Activated naive CD4-positive, alpha-beta T cell treated with anti-CD3 and anti-CD28 coated beads, Interleukin-2, amount 50 U/mL, for 24 hours (primary cell): ENCODE measurements around the gene ADGRD1.

Experiments used
- H3K27ac Mint-ChIP-seq: one replicate; pipeline ENCODE4 v1.8.0; 2021; ENCODE audit warnings: mild to moderate bottlenecking, mixed read lengths
- H3K27me3 Mint-ChIP-seq: one replicate; pipeline ENCODE4 v1.8.0; 2021; ENCODE audit warnings: mixed read lengths
- H3K36me3 Mint-ChIP-seq: one replicate; pipeline ENCODE4 v1.8.0; 2021; ENCODE audit warnings: mixed read lengths
- H3K4me1 Mint-ChIP-seq: one replicate; pipeline ENCODE4 v1.8.0; 2021; ENCODE audit warnings: mixed read lengths
- H3K4me3 Mint-ChIP-seq: one replicate; pipeline ENCODE4 v1.8.0; 2021; ENCODE audit warnings: mild to moderate bottlenecking, mixed read lengths
- H3K9me3 Mint-ChIP-seq: one replicate; pipeline ENCODE4 v1.8.0; 2021; ENCODE audit warnings: mixed read lengths

Gene ADGRD1

GRCh38 chr12:131153956-131154355 lies 200.2 kb downstream of the ADGRD1 start:
- Mint-ChIP-seq H3K4me1 (no peaks in the 10 kb centered on the region), H3K9me3 (no peaks in the 10 kb centered on the region), H3K36me3 (peaks cover 2% of the 10 kb centered on the region), H3K4me3 (no peak overlapping the region), H3K27me3 (peaks cover 12% of the 10 kb centered on the region), H3K27ac (no peak overlapping the region)

DNA sequence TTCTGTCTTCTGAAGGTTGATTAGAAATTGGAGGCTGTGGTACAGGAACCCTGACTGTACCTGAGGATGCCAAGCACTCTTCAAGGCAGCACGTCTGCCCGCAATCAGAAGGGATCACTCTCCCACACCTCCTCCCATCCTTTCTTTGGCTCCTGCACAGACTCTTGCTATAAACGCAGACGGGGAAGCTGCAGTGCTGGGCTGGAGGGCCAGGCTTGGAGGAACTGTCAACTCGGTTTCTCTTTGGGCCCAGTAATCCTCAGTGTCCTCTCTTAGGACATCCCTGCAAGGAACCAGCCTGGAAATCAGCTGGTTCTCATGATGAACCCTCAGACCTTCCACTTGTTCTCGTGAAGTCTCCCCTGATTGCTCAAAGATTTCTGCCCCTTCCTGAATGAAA lies 201.4 kb downstream of the ADGRD1 start:
- H3K27ac Mint-ChIP-seq: no peak overlapping the region
- H3K27me3 Mint-ChIP-seq: peaks cover 12% of the 10 kb centered on the region
- H3K4me3 Mint-ChIP-seq: no peak overlapping the region
- H3K4me1 Mint-ChIP-seq: no peaks in the 10 kb centered on the region
- H3K36me3 Mint-ChIP-seq: peaks cover 2% of the 10 kb centered on the region
- no peaks in the 10 kb centered on the region for H3K9me3 Mint-ChIP-seq

DNA sequence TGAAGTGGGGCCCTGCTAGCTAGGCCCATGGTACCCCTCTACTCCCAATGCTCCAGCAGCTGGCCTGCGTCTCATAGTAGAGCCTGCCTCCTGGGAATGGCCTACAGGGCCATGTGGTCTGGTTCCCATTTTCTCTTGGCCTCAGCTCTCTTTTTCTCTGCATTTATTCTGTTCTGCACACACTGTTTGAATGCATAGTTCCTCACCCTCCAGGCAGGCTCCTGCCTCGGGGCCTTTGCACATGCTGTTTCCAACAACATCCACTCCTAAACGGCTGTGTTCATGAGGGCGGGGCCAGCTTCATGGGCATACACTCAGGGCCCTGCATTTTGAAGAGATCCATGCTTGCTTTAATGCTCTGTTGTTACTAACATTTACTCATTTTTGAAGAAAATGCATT lies 204.0 kb downstream of the ADGRD1 start:
- Mint-ChIP-seq H3K4me3 (no peak overlapping the region), H3K27me3 (peaks cover 5% of the 10 kb centered on the region), H3K27ac (no peak overlapping the region), H3K36me3 (no peaks in the 10 kb centered on the region), H3K4me1 (no peaks in the 10 kb centered on the region), H3K9me3 (no peaks in the 10 kb centered on the region)

GRCh38 chr12:131159660-131160059 lies 206.0 kb downstream of the ADGRD1 start:
- no peaks in the 10 kb centered on the region for H3K4me1 Mint-ChIP-seq
- no peaks in the 10 kb centered on the region for H3K9me3 Mint-ChIP-seq
- no peak overlapping the region for H3K27ac Mint-ChIP-seq
- no peaks in the 10 kb centered on the region for H3K27me3 Mint-ChIP-seq
- H3K4me3 Mint-ChIP-seq: no peak overlapping the region
- H3K36me3 Mint-ChIP-seq: no peaks in the 10 kb centered on the region

GRCh38 chr12:131162113-131162512 lies 208.4 kb downstream of the ADGRD1 start:
- Mint-ChIP-seq H3K27ac (no peak overlapping the region), H3K9me3 (no peaks in the 10 kb centered on the region), H3K4me1 (no peaks in the 10 kb centered on the region), H3K4me3 (no peak overlapping the region), H3K27me3 (no peaks in the 10 kb centered on the region), H3K36me3 (no peaks in the 10 kb centered on the region)

DNA sequence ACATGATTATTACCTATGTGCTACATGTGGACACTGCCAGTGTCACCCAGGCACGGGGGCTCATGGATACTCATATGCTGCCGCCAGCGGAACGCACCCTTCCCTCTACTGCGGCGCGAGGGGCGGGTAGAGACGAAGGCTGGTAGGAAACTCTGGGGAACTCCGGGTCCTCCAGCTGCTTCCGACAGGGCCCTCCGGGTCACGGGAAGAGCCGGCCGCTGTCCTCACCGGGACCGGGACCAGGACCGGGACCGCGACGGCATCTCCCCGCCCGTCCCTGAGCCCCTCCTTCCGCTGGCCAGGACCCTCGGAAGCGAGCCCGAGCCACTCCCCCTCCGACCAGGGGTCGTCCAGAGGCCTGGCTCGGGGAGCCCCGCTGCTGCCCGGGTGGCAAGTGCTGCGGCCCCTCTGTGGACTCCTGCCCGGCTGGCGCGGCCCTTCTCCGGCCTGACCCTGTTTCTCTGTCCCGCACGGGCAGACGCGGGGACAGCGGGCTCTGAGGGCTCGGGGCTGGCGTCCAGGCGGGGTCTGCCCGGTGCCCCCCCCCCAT lies 209.6 kb downstream of the ADGRD1 start:
- H3K4me1 Mint-ChIP-seq: no peaks in the 10 kb centered on the region
- no peaks in the 10 kb centered on the region for H3K36me3 Mint-ChIP-seq

DNA sequence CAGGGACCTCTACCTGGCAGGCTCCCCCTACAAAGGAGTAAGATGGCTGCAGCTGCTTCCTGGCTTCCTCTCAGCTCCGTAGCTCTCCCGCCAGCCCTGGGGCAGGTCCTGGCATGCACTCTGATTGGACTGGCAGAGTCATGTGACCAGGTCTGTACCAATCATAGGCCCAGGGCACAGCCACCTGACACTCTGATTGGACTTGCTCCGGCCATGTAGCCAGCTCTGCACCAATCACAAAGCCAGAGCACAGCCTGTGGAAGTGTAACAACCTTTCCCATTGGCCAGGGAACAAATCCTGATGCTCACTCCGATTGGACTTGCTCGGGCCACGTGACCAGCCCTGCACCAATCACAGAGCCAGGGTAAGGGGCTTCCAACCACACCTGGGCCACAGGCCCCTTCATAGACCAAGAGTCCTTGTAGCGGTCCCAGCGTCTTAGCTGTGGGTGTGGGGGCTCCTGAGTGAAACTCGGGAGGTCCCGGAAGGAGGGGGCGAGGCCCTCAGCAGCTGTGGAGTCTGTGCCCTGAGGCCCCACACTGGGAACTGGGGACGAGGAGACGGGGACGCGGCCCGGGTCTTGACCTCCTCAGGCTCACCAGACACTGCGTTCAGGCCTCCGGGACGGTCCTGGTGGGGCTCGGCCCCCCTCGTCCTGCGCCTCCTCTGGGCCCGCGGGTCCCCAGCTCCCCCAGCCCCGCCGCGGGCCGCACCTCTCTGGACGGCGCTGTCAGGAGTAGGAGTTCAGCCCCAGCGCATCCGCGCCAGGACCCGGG lies 210.6 kb downstream of the ADGRD1 start:
- no peak overlapping the region for H3K27ac Mint-ChIP-seq
- H3K36me3 Mint-ChIP-seq: no peaks in the 10 kb centered on the region
- H3K9me3 Mint-ChIP-seq: no peaks in the 10 kb centered on the region
- H3K27me3 Mint-ChIP-seq: peaks cover 6% of the 10 kb centered on the region
- H3K4me1 Mint-ChIP-seq: no peaks in the 10 kb centered on the region
- H3K4me3 Mint-ChIP-seq: no peak overlapping the region

More for the DNA sequence above, 209.6 kb downstream of the ADGRD1 start:
- H3K27ac Mint-ChIP-seq: no peak overlapping the region
- no peak overlapping the region for H3K4me3 Mint-ChIP-seq
- no peaks in the 10 kb centered on the region for H3K9me3 Mint-ChIP-seq
- H3K27me3 Mint-ChIP-seq: peaks cover 2% of the 10 kb centered on the region

DNA sequence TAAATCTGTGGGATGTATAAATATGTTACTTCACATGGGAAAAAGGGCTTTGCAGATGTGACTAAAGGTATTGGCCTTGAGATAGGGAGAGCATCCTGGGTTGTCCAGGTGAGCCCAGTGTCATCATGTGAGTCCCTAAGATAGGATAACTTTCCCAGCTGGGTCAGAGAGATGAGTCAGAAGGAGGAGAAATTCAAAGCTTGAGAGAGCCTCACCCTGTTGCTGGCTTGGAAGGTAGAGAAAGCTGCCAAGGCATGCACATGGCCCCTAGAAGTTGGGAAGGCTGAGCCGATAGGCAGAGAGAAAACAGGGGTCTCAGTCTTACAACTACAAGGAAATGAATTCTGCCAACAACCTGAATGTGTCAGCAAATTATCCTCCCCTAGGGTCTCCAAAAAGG lies 213.0 kb downstream of the ADGRD1 start:
- Mint-ChIP-seq H3K9me3 (no peaks in the 10 kb centered on the region), H3K27ac (no peak overlapping the region), H3K4me3 (no peak overlapping the region), H3K27me3 (peaks cover 10% of the 10 kb centered on the region), H3K4me1 (no peaks in the 10 kb centered on the region), H3K36me3 (no peaks in the 10 kb centered on the region)

DNA sequence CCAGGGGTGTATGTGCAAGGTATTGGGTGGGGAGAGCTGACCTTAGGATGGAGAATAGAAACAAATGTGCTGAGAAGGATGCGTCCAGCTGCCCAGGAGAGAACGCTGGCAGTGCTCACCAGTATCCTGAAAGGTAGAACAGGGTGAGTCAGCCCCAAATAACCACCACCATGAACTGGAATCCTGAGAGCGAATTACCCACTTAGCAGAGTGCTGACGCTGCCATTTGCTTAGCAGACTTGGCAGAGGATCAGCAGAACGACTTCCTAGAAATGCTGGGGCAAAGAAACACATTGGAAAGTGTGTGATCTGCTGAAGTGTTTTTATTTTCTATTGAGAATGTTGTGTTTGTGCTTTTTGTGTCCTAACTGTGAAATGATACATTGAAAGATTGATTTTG lies 213.6 kb downstream of the ADGRD1 start:
- H3K9me3 Mint-ChIP-seq: no peaks in the 10 kb centered on the region
- no peak overlapping the region for H3K27ac Mint-ChIP-seq
- H3K4me1 Mint-ChIP-seq: no peaks in the 10 kb centered on the region
- no peaks in the 10 kb centered on the region for H3K36me3 Mint-ChIP-seq
- no peak overlapping the region for H3K4me3 Mint-ChIP-seq
- peaks cover 10% of the 10 kb centered on the region for H3K27me3 Mint-ChIP-seq

- no peaks in the 10 kb centered on the region for H3K4me1 Mint-ChIP-seq
- H3K36me3 Mint-ChIP-seq: peaks cover 7% of the 10 kb centered on the region
- peaks cover 12% of the 10 kb centered on the region for H3K27me3 Mint-ChIP-seq
- no peak overlapping the region for H3K27ac Mint-ChIP-seq
- H3K4me3 Mint-ChIP-seq: no peak overlapping the region
- peaks cover 14% of the 10 kb centered on the region for H3K9me3 Mint-ChIP-seq
Measured at GRCh38 chr12:131171029-131171428, 217.3 kb downstream of the ADGRD1 start.

DNA sequence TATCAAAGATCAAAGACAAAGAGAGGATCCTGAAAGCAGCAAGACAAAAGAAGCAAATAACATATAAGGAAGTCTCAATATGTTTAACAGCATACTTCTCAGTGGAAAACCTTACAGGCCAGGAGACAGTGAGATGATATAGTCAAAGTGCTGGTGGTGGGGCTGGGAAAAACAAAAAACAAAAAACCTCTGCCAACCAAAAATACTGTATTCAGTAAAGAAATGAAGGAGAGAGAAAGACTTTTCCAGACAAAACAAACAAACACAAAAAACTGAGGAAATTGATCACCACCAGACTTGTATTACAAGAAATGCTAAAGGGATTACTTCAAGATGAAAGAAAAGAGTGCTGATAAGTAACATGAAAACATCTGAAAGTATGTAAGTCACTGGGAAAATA lies 221.2 kb downstream of the ADGRD1 start:
- H3K9me3 Mint-ChIP-seq: peaks cover 18% of the 10 kb centered on the region
- H3K36me3 Mint-ChIP-seq: peaks cover 7% of the 10 kb centered on the region
- peaks cover 4% of the 10 kb centered on the region for H3K27me3 Mint-ChIP-seq
- H3K27ac Mint-ChIP-seq: no peak overlapping the region
- no peaks in the 10 kb centered on the region for H3K4me1 Mint-ChIP-seq
- no peak overlapping the region for H3K4me3 Mint-ChIP-seq

- Mint-ChIP-seq H3K27me3 (peaks cover 4% of the 10 kb centered on the region), H3K9me3 (peaks cover 18% of the 10 kb centered on the region), H3K4me3 (no peak overlapping the region), H3K36me3 (peaks cover 7% of the 10 kb centered on the region), H3K4me1 (no peaks in the 10 kb centered on the region), H3K27ac (no peak overlapping the region)
Measured at GRCh38 chr12:131176266-131176665, 222.6 kb downstream of the ADGRD1 start.

DNA sequence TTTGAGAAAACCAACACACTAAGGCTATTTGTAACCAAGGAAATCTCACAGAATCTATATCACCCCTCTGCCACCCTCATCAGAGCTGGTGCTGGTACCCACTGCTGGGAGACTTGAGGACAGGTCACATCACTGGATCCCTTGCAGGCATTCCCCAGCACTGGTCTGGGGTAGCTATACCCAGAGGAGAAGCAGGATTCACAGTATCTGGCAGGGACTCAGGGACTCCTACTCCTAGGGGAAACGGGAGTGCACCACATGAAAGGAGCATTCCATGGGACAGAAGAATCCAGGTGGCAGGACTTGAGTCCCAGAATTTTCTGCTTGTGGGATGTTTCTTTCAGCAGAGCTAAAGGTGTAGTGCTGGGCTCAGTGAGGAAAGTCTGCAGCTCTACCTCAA lies 223.2 kb downstream of the ADGRD1 start:
- H3K27ac Mint-ChIP-seq: no peak overlapping the region
- H3K4me1 Mint-ChIP-seq: no peaks in the 10 kb centered on the region
- peaks cover 7% of the 10 kb centered on the region for H3K36me3 Mint-ChIP-seq
- H3K4me3 Mint-ChIP-seq: no peak overlapping the region
- peaks cover 18% of the 10 kb centered on the region for H3K9me3 Mint-ChIP-seq
- H3K27me3 Mint-ChIP-seq: peaks cover 3% of the 10 kb centered on the region

GRCh38 chr12:131177599-131177998 lies 223.9 kb downstream of the ADGRD1 start:
- H3K4me1 Mint-ChIP-seq: no peaks in the 10 kb centered on the region
- peaks cover 7% of the 10 kb centered on the region for H3K36me3 Mint-ChIP-seq
- no peak overlapping the region for H3K27ac Mint-ChIP-seq
- no peak overlapping the region for H3K4me3 Mint-ChIP-seq
- H3K27me3 Mint-ChIP-seq: peaks cover 1% of the 10 kb centered on the region
- peaks cover 18% of the 10 kb centered on the region for H3K9me3 Mint-ChIP-seq

- Mint-ChIP-seq H3K27me3 (peaks cover 1% of the 10 kb centered on the region), H3K9me3 (no peaks in the 10 kb centered on the region), H3K4me1 (no peaks in the 10 kb centered on the region), H3K4me3 (no peak overlapping the region), H3K36me3 (no peaks in the 10 kb centered on the region), H3K27ac (no peak overlapping the region)
Measured at GRCh38 chr12:131187602-131188001, 233.9 kb downstream of the ADGRD1 start.

- Mint-ChIP-seq H3K27ac (no peak overlapping the region), H3K36me3 (no peaks in the 10 kb centered on the region), H3K4me3 (no peak overlapping the region), H3K27me3 (peaks cover 1% of the 10 kb centered on the region), H3K4me1 (no peaks in the 10 kb centered on the region), H3K9me3 (no peaks in the 10 kb centered on the region)
Measured at GRCh38 chr12:131188131-131189050, 234.7 kb downstream of the ADGRD1 start.
